PFSK-1 (cell line): ENCODE results near the gene OR52K1.

Experiments
- FOXP2 ChIP-seq: optimal IDR thresholded peaks from 2 replicates; pipeline ENCODE3; 2011; ENCODE audit warnings: borderline replicate concordance, control low read depth, inconsistent platforms; ENCODE audit not compliant: insufficient read depth; ENCODE audit errors: extremely low read length, extremely low read depth
- POLR2AphosphoS5 ChIP-seq: IDR thresholded peaks from 2 replicates; pipeline ENCODE4 v1.6.1; 2012; ENCODE audit warnings: low read depth, mild to moderate bottlenecking, control low read depth, low read length, moderate library complexity
- REST ChIP-seq, 2 experiments: IDR thresholded peaks; 2 replicates each; pipeline versions ENCODE4 v1.6.1 to v1.8.0; 2011 to 2012; ENCODE audit warnings: low read depth in 2 of 2, low read length in 2 of 2, control low read depth in 1 of 2, inconsistent platforms in 1 of 2, mild to moderate bottlenecking in 1 of 2, moderate library complexity in 1 of 2; ENCODE audit not compliant: insufficient read depth in 1 of 2
- SIN3A ChIP-seq: IDR thresholded peaks from 2 replicates; pipeline ENCODE4 v1.6.1; 2012; ENCODE audit warnings: mild to moderate bottlenecking, low read length, moderate library complexity, borderline replicate concordance; ENCODE audit not compliant: insufficient read depth
- TAF1 ChIP-seq: IDR thresholded peaks from 2 replicates; pipeline ENCODE4 v1.6.1; 2012; ENCODE audit warnings: low read length, control low read depth, borderline replicate concordance; ENCODE audit not compliant: insufficient read depth

Gene OR52K1

GRCh38 chr11:4453118-4453517 is 29.3 kb upstream of the OR52K1 start:
- TF ChIP-seq TAF1, result no peak
- TF ChIP-seq REST (IDR thresholded peaks at IDR 0.05; ENCODE audit: insufficient read depth in 1 of 2, low read depth in 2 of 2, low read length in 2 of 2), result no peak
- no peak for TF ChIP-seq POLR2AphosphoS5
- TF ChIP-seq FOXP2, result no peak
- TF ChIP-seq SIN3A, result no peak

- TF ChIP-seq TAF1, result no peak
- no peak for TF ChIP-seq POLR2AphosphoS5
- TF ChIP-seq SIN3A, result no peak
- no peak for TF ChIP-seq FOXP2
- no peak for TF ChIP-seq REST (IDR thresholded peaks at IDR 0.05; ENCODE audit: insufficient read depth in 1 of 2, low read depth in 2 of 2, low read length in 2 of 2)
Measured at GRCh38 chr11:4454021-4454420, 28.4 kb upstream of the OR52K1 start.

- TF ChIP-seq TAF1 (no peak), FOXP2 (no peak), SIN3A (no peak), POLR2AphosphoS5 (no peak), REST (IDR thresholded peaks at IDR 0.05; ENCODE audit: insufficient read depth in 1 of 2, low read depth in 2 of 2, low read length in 2 of 2) (no peak)
Measured at GRCh38 chr11:4455419-4455818, 27.0 kb upstream of the OR52K1 start.

- no peak for TF ChIP-seq SIN3A
- no peak for TF ChIP-seq POLR2AphosphoS5
- TF ChIP-seq TAF1, result no peak
- no peak for TF ChIP-seq FOXP2
- TF ChIP-seq REST (IDR thresholded peaks at IDR 0.05; ENCODE audit: insufficient read depth in 1 of 2, low read depth in 2 of 2, low read length in 2 of 2), result no peak
Measured at GRCh38 chr11:4459500-4459899, 22.9 kb upstream of the OR52K1 start.

- no peak for TF ChIP-seq FOXP2
- no peak for TF ChIP-seq REST (IDR thresholded peaks at IDR 0.05; ENCODE audit: insufficient read depth in 1 of 2, low read depth in 2 of 2, low read length in 2 of 2)
- no peak for TF ChIP-seq POLR2AphosphoS5
- TF ChIP-seq TAF1, result no peak
Measured at GRCh38 chr11:4460151-4460550, 22.3 kb upstream of the OR52K1 start.
